NCI-H345 treated with DMSO at 0.1 percent for 48 hours (cell line): ENCODE results near the gene YPEL4.

Experiments used
- DNase-seq: peaks from one replicate; lab custom pipeline; 2025; ENCODE audit not compliant: unreplicated experiment; lab: John Stamatoyannopoulos, UW

The YPEL4 gene

DNA sequence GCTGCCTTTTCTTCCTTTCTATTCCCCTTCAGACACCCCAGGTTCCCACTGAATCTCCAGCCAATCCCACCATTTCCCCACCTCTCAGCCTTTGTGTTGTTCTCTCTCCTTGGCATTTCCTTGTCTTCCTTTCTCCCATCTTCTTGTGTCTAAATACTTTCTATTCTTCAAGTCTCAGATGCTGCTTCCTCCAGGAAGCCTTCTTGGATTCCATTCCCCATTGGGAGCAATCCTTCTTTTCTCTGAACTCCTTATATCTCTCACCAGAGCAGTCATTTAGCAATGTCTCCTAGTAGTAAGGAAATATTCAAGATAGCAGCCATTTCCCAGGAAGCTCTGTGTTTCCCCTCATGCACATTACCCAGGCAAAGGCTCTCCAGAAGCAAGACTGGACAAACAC, 15.4 kb downstream of the YPEL4 start:
- no peak for DNase-seq

DNA sequence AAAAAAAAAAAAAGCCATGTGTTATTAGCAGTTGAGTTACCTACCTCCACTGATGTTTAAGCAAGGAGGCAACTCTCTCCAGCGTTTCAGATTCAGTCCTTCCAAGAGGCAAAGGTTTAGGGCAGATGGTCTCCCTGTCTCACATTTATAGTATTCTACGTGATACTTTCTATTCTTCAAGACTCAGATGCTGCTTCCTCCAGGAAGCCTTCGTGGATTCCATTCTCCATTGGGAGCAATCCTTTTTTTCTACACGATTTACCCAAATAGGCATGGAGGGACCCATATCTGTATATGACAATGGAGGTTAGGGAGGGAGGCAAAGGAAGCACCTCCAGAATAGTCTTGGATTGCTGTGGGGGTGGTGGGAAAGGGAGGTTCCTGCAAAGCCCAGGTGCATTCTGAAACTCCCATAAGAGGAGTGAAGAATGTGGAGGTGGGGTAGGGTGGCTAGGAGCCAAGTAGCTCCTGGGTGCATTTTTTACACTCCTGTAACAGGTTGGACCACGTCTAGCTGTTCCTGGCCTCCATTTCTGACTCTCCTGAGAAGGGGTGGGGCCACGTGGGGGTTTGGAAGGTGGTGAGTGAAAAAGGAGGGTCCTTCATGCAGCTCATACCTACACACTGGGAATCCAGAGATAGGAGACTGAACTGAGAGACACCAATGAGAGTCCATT, 16.2 kb downstream of the YPEL4 start:
- DNase-seq, result no peak

DNA sequence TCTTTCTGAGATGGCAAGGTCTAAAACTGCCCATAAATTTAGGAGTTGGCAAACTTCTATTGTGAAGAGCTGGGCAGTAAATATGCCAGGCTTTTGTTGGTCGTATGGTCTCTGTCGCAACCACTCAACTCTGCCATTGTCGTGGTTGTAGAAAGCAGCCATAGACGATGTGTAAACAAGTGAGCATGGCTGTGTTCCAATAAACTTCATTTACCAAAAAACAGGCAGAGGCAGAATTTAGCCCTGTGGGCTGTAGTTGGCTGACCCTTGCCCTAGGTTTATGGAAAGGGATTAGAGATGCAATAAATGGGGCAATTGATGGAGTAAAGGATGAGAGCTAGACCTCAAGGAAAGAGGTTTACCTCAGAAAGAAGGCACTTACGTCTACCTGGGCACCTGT, 17.6 kb downstream of the YPEL4 start:
- no peak for DNase-seq

DNA sequence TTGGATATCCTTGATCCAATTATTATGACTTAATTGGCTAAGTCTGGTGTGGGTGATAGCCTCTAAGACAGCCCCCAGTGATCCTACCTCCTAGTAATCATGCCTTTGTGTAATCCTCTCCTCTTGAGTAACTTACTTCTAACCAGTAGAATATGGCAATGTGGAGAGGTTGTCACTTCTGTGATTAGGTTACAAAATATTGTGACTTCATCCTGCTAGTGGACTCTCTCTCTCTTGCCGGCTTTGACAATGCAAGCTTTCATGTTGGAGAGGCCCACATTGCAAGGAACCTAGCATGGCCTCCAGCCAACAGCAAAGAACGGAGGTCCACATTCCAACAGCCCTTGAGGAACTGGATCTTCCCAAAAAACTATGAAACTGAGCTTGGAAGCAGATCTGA, 19.5 kb downstream of the YPEL4 start:
- DNase-seq, result no peak

DNA sequence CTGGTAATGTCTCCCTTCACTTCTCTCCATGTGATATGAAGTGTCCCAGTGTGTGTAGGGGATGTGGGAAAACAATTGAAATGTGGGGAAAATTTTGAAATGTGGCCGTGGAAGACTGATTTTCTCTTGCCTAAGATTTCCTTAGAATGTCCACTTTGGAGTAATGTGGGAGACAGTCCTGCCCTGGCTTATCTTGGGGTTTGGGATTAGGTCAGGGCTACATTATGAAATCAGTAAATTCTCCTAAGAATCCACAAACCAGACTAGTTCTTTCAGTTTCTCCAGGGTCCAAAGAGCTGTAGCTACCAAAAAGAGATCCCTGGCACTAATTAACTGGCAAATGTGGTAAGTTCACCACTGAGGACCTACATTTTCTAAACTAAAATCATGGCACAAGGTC, 22.8 kb downstream of the YPEL4 start:
- no peak for DNase-seq

DNA sequence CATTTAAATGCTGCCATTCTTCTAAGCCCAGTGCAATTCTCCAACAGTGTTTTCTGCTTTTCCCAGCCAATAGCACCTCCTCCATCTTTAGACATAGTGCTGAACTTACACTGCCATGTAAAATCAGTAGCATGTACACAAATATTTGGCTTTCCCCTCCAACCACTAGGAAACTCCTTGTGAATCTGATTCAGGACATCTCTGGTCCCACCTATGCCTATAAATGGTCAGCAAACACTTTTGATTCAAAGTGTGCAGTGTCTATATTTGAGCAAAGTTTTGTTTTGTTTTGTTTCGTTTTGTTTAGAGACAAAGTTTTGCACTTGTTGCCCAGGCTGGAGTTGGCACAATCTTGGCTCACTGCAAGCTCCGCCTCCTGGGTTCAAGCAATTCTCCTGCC, 24.8 kb downstream of the YPEL4 start:
- no peak for DNase-seq

DNA sequence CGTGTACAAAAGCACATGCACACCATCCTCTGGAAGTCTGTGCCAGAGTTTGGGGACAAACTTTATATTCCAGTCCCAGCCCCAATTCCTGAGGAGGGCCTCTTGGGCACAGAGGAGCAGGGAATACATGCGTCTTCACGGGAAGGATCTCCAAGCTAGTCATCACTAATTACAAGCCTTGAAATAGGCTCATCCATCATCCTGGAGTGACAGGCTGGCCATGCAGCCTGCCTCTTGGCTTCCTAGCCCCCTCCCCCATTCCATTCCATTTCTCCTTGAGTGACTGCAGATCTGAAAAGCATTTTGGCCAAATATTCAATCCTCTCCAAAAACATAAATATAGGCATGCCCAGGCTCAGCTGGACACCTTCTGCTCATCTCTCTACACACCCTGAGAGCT, 27.4 kb downstream of the YPEL4 start:
- no peak for DNase-seq

DNA sequence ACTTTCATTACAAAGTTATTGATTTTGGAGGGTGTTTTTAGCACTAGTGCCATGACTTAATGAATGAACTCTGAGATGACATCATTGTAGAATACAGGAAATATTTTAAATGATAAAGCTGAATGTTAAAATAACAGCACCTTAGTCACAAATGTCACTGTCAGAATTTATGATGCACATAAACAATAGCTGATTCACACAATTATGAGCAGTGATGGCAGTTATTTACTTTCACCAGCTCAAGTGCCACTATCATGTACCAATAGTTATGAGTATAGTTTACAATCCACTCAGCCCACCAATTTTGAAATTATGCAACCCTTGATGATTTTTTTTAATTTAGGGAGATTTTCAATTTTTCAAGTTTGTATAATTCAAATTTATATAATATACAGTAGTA, 29.2 kb downstream of the YPEL4 start:
- no peak for DNase-seq

DNA sequence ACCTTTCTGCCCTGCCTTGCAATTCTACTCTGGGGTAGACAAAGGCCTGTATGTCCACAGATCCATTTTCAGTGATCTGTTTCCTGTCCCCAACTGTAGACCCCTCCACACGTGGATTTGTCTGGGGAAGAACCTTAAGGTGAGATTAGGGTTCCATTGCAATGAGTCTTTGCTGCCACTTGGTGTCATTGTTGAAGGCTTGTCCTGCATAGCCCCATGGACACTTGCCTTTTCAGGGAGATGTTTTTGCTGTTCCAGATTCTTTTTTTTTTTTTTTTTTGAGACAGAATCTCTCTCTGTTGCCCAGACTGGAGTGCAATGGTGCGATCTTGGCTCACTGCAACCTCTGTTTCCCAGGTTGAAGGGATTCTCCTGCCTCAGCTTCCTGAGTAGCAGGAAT, 30.4 kb downstream of the YPEL4 start:
- no peak for DNase-seq

DNA sequence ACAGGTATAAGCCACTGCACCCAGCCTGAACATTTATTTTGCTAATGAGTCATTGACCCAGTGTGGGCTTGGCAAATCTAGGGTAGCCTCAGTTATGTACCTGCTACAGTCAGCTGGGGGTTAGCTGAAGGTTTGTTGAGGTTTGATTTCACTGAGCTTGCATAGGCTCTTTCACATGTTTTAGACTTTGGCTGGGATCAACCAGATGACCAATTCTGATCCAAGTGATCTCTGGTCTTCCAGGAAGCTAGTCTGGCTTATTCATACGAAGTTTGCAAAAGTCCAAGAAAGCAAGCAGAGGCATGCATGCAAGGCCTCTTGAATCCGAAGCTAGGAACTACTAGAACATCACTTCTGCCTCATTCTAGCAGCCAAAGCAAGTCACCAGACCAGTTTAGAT, 31.3 kb downstream of the YPEL4 start:
- DNase-seq, result no peak

DNA sequence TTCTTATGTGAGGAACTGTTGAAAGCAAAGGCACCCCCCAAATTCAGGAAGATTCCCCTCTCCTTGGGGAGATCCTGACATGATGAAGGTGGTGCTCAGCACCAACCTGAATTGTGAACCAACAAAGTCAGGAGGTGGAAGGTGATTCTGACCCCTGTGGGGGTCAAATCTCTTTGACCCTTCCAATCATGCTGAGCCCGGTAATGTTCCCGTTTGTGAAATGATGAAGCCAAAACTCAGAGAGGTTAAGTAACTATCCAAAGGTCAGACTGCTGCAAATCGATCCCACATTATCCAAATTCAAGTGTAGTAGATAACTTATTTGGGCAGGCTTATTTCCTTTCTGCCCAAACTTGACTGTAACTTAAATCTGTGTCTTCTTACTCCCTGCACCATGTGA, 33.1 kb downstream of the YPEL4 start:
- DNase-seq, result no peak

DNA sequence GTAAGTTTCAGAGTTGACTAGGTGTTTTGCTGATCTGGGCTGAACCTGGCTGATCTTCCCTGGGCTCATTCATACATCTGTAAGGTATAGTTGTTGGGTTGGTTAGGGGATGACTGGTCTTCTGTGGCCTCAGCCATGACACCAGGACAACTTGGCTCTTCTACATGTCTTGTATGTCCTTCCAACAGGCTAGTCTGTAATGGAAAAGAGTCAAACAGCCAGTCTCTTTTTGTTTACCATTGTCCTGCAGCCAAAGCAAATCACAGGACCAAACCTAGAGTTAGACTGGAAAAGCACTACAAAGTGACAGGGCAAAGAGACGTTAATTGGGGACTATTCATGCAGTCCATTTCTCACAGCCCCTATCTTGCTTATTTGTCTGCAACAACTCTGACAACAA, 34.4 kb downstream of the YPEL4 start:
- DNase-seq, result no peak

DNA sequence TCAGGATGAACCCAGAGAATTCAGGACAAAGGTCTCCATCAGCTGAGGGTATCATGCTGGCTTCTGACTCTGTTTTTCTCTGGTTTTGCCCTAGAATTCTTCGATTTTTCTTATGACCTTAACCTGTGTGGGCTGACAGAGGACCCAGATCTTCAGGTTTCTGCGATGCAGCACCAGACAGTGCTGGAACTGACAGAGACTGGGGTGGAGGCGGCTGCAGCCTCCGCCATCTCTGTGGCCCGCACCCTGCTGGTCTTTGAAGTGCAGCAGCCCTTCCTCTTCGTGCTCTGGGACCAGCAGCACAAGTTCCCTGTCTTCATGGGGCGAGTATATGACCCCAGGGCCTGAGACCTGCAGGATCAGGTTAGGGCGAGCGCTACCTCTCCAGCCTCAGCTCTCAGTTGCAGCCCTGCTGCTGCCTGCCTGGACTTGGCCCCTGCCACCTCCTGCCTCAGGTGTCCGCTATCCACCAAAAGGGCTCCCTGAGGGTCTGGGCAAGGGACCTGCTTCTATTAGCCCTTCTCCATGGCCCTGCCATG, 35.4 kb downstream of the YPEL4 start:
- DNase-seq, result no peak

DNA sequence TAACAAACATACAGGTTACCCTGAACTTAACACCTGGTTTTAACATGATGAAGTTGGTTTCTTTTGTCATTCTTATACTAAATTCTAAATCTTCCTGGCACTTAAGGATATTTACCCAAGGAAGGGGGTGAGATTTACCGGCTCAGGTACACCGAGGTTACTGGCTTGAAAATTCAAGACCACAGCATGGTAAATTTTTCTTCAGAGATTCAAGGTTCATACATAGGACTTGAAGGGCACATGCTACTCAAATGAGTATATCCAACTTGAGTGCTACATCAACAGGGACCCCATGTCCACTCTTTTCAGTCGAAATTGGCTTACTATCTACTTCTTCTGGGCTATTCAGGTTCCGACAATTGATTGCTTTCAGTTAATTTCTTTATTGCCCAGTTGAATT, 39.5 kb downstream of the YPEL4 start:
- DNase-seq, result no peak

DNA sequence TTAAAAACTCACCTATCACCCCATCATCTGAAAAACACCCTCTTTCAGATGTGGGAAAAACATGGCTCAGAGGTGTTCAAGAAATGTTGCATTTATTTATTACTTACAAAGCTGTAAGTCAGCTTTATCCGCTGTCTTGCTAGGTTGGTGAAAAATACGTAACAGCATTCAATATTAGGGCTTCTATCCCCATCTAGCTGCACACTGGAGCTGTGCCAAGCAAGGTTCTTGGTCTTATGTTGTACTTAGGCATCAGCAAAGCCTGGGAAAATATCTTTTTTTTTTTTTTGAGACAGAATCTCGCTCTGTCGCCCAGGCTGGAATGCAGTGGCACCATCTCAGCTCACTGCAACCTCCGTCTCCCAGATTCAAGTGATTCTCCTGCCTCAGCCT, 44.7 kb downstream of the YPEL4 start:
- no peak for DNase-seq

DNA sequence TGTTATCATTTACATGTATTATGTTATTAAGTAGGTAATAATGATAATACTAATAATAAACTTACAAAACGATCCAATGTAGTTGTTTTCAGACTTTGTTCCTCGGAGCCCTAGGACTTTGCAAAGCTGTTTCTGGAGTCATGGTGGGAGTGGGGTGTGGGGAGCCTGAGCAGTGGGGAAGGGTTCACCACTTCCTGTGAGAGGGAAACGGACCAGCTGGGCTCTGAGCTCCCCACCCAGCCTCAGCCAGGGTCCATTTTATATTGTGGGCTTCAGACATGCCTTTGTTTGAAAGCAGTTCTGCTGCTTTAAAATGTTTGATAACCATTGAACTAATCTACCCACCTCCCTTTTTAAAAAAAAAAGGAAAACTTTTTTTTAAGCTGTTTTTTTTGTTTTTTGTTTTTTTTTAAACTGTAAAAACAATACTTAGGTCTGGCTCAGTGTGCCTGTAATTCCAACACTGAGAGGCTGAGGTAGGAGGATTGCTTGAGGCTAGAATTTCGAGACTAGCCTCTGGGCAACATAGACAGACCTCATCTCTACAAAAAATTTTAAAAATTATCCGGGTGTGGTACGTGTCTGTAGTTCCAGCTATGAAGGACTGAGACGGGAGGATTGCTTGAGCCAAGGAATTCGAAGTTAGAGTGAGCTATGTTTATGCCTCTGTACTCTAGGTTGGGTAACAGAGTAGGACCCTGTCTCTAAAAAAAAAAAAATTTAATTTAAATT, 45.2 kb downstream of the YPEL4 start:
- DNase-seq, result no peak

DNA sequence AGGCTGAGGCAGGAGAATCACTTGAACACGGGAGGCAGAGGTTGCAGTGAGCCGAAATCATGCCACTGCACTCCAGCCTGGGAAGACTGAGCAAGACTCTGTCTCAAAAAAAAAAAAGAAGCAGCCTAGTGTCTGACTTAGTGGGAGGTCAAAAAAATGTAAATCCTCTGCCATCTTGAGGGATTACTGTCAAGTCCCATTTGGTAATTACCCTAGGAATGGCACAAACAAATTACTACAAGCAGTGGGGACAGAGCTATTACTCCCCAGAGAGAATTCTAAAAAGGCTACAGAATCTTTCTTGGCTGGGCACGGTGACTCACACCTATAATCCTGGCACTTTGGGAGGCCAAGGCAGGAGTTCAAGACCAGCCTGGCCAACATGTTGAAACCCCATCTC, 48.4 kb downstream of the YPEL4 start:
- DNase-seq, result no peak

DNA sequence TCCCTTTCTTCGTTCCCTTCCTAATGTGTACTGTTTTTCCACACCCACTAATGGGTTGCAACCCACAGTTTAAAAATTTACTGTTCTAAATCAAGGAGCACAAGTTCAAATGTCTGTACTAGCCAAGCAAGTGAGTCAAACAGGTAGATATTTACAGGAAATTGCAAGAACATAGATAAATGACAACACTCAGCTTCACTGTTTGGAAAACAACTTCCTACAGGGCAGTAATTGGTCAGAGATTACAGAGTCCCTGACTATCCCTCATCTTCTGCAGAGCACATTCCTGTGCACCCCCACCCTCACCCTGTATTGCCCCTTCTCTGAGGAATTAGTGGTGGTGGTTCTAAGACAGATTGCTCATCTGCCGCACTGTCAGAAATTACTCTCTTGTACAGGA, 50.3 kb downstream of the YPEL4 start:
- no peak for DNase-seq

DNA sequence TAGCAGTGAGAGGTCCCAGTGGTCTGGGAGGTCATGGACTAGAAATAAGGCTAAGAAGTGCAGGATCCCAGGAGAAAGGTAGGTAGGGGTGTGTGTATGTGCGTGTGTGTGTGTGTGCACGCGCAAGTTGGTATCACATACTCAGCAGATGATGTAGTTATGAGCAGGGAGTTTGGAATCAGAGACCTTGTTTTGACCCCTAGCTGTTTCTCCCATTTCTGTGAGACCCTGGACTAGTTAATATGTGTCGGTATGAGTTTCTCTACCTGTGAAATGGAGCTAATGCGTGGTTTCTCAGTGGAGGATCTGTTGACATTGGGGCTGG, 50.9 kb downstream of the YPEL4 start:
- no peak for DNase-seq

DNA sequence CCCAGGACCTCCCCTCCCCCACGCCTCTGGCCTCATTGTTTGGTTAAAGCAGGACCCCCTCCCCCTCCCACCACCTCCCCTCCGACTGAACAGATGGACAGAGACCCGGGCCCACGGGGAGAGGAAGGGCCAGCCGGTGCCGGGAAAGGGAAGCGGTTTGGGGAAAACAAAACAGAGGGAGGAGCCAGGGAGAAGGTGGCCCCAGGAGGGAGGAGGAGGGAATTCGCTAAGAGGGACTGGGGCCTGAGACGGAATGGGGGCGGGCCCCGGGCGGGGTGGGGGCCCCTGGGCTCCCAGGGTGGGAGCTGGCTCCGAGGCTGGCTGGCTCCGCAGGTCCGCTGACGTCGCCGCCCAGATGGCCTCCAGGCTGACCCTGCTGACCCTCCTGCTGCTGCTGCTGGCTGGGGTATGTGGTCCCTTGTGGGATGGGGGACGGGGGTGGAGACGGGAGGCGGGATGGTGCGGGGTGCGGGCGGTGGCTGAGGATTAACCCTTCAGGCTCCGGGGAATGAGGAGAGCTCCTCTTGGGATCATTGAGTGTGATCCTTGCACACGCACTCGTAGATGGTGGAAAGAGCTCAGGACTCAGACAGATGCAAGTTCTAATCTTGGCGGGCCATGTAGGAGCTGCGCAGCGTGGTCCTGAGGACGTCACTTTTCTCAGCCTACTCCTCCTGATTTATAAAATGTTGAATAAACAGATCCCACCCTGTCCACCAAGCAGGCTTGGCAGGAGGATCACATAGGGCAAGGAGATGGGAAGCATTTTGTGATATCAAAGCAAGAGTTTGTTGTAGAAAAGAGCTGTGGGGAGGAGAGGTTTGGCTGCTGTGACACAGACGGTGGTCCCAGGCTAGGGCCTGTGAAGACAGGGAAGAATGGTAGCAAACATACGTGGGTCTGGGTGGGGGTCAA, 51.5 kb downstream of the YPEL4 start:
- DNase-seq, result no peak

DNA sequence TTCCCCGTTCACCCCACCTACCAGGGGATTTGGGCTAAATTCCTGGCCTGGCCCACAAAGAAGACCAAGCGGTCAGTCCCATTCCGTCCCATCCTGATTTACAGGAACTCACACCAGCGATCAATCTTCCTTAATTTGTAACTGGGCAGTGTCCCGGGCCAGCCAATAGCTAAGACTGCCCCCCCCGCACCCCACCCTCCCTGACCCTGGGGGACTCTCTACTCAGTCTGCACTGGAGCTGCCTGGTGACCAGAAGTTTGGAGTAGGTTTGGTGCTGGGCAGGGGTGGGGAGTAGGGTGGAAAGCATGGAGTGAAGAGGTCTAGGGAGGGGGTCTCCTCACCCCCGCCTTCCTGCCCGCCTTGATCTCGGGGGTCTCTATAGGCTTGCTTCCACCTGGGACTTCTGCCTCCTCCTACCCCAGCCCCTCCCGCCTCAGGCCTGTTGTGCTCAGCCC, 52.2 kb downstream of the YPEL4 start, which contains the start of gene SERPING1:
Gene SERPING1, plus strand, starts transcription at position 225 of the 455 bp plus-strand sequence. CDS start 586 bp downstream, outside the sequence.
- no peak for DNase-seq
